Prostate gland (tissue), 2 donors: ENCODE results near the gene RIPOR3.

Experiments
- POLR2A ChIP-seq: fragments of 450-650 bp; IDR thresholded peaks from one replicate; pipeline ENCODE4 v1.6.1; 2016; ENCODE audit warnings: antibody characterized with exemption, mild to moderate bottlenecking
- POLR2AphosphoS5 ChIP-seq: sonication (generic); formaldehyde crosslinking; IDR thresholded peaks from one replicate; pipeline ENCODE4 v1.6.1; 2017; ENCODE audit warnings: antibody characterized with exemption
- TF ChIP-seq, protein P1 (sequence below), 4 experiments: fragments of 200-600 bp in 2 of 4; fragments of 450-650 bp in 2 of 4; sonication (generic) in 2 of 4; IDR thresholded peaks; 1 replicate in 3 of 4; 2 replicates in 1 of 4; pipeline ENCODE4 v1.5.1; 2016 to 2019; ENCODE audit warnings: antibody characterized with exemption in 4 of 4, mild to moderate bottlenecking in 2 of 4, moderate library complexity in 2 of 4

DNA sequence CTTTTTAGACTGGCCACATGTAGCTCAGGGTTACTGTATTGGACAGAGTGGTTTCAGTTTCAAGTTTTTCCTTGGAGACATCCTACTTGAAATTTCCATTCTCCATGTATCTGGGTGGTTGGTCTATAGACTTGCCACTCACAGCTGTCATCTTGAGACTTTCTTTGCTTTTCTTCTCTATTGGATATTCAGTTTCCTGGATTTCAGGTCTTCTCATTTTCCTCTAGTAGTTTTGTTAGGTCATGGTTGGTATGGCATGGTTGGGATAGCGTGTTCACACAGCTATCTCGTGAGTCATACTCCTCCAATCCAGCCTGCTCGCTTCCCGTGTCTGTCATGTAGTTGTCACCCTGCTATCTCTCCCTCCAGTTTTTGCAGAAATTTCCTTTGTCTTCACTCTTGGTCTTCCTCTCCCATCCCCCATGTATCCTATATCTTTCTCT, 132.8 kb downstream of the RIPOR3 start:
- TF ChIP-seq, protein P1, sequence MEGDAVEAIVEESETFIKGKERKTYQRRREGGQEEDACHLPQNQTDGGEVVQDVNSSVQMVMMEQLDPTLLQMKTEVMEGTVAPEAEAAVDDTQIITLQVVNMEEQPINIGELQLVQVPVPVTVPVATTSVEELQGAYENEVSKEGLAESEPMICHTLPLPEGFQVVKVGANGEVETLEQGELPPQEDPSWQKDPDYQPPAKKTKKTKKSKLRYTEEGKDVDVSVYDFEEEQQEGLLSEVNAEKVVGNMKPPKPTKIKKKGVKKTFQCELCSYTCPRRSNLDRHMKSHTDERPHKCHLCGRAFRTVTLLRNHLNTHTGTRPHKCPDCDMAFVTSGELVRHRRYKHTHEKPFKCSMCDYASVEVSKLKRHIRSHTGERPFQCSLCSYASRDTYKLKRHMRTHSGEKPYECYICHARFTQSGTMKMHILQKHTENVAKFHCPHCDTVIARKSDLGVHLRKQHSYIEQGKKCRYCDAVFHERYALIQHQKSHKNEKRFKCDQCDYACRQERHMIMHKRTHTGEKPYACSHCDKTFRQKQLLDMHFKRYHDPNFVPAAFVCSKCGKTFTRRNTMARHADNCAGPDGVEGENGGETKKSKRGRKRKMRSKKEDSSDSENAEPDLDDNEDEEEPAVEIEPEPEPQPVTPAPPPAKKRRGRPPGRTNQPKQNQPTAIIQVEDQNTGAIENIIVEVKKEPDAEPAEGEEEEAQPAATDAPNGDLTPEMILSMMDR (IDR thresholded peaks at IDR 0.05), result no peak
- TF ChIP-seq POLR2AphosphoS5 (no peak), POLR2A (no peak)
